Keratinocyte (primary cell): ENCODE measurements around the gene UGT1A6.

ENCODE experiments used
- EZH2 ChIP-seq: IDR thresholded peaks from one replicate; pipeline ENCODE4 v1.6.1; 2012; ENCODE audit warnings: inconsistent platforms, mild to moderate bottlenecking, low read length, moderate library complexity
- TF ChIP-seq, protein P1 (sequence below), 3 experiments: IDR thresholded peaks in 1 of 3; conservative IDR thresholded peaks in 1 of 3; optimal IDR thresholded peaks in 1 of 3; 2 replicates in 2 of 3; 3 replicates in 1 of 3; pipeline versions ENCODE3 to v1.5.1; 2011; ENCODE audit warnings: low read length in 3 of 3, mild to moderate bottlenecking in 3 of 3, moderate library complexity in 2 of 3, control low read depth in 1 of 3, inconsistent platforms in 1 of 3; ENCODE audit not compliant: insufficient read depth in 2 of 3; ENCODE audit errors: extremely low read depth in 1 of 3

DNA sequence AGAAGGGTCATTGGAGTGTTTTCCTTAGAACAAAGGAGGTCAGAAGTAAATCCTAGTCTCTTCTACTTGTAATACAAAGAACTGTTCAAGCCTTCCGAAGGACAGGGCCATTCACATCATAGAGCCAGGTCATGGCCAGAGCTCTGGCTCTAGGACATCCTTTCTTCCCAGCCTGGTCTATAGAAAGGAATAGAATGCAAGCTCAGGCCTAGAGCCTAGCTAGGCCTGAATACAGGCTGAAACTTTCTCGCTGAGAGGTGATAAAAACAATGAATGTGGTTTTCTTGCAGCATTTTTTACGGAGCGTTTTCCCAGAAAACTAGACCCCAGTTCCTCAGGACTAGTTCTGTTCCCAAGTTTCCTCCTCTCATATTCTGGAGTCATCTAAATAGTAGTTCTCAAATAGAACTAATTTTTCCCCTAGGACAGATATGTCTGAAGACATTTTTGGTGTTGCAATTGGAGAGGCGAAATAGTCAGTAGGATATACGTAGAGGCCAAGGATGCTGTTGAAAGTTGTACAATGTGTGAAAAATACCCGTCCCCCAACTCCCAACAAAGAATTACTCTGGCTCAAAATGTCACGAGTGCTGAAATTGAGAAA lies 6.8 kb downstream of the UGT1A6 start:
- TF ChIP-seq, protein P1, sequence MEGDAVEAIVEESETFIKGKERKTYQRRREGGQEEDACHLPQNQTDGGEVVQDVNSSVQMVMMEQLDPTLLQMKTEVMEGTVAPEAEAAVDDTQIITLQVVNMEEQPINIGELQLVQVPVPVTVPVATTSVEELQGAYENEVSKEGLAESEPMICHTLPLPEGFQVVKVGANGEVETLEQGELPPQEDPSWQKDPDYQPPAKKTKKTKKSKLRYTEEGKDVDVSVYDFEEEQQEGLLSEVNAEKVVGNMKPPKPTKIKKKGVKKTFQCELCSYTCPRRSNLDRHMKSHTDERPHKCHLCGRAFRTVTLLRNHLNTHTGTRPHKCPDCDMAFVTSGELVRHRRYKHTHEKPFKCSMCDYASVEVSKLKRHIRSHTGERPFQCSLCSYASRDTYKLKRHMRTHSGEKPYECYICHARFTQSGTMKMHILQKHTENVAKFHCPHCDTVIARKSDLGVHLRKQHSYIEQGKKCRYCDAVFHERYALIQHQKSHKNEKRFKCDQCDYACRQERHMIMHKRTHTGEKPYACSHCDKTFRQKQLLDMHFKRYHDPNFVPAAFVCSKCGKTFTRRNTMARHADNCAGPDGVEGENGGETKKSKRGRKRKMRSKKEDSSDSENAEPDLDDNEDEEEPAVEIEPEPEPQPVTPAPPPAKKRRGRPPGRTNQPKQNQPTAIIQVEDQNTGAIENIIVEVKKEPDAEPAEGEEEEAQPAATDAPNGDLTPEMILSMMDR (optimal IDR thresholded peaks at IDR 0.05 in 1 of 3, IDR thresholded peaks at IDR 0.05 in 1 of 3, conservative IDR thresholded peaks at IDR 0.05 in 1 of 3; ENCODE audit: extremely low read depth in 1 of 3, insufficient read depth in 2 of 3, low read length in 3 of 3) = no peak
- TF ChIP-seq EZH2 = no peak
